ENCODE results near the gene JAK2. TPM values are rescaled to one million over a fixed set of nuclear protein-coding genes. Genes with fewer than 3 reads are reported as not detected.

Gene JAK2
- total RNA-seq = 23.3 TPM
- 4.5 TPM for polyA plus RNA-seq (ENCODE audit: insufficient read depth, low read depth, low replicate concordance)
- long read RNA-seq, donor 1 = 0 reads
- long read RNA-seq, donor 2 = 0 reads
- long read RNA-seq, donor 3, partial matches to known transcripts = 0 of 1 reads
- long read RNA-seq, donor 3, other reads (novel, unspliced or antisense) = 0 of 1 reads
- long read RNA-seq, donor 4 = 0 reads
- long read RNA-seq, donor 5 = 0 reads
- long read RNA-seq, donor 6 = 0 reads
- long read RNA-seq, donor 7, full-length matches to known transcripts = 3 of 16 reads
- long read RNA-seq, donor 7, partial matches to known transcripts = 4 of 16 reads
- long read RNA-seq, donor 7, other reads (novel, unspliced or antisense) = 9 of 16 reads
- long read RNA-seq, donor 8, full-length matches to known transcripts = 1 of 1 reads
- long read RNA-seq, donor 8, partial matches to known transcripts = 0 of 1 reads
- long read RNA-seq, donor 8, other reads (novel, unspliced or antisense) = 0 of 1 reads
- long read RNA-seq, donor 9 = 0 reads
- long read RNA-seq, donor 10 = 0 reads

GRCh38 chr9:4984621-4985385 lies at the start of gene JAK2:
Gene JAK2 (plus strand): TSS chr9:4985272. CDS start chr9:5021988, 36,716 bp downstream.
- H3K4me1 ChIP-seq (ENCODE audit: control insufficient read depth in 2 of 3, insufficient read depth in 2 of 3, low read depth in 1 of 3, low read length in 3 of 3) = peaks cover 5 to 12% (median 12%) of the 10 kb centered on the region in 3 donors
- H3K9me3 ChIP-seq (ENCODE audit: control insufficient read depth in 2 of 3, insufficient read depth in 1 of 3, low read length in 3 of 3) = no peaks in the 10 kb centered on the region
- TF ChIP-seq CTCF (IDR thresholded peaks at IDR 0.05; ENCODE audit: borderline replicate concordance, extremely low read depth, insufficient read depth) = no peak
- FAIRE-seq (no peak), DNase-seq (peak; percentile 94 to 98 (median 95))
- intact Hi-C loops (cut with DNase I) = no loop called here
- H3K4me3 ChIP-seq (ENCODE audit: low read length in 3 of 3) = peak within 1 kb of the TSS; percentile 72 to 82 (median 78)
- peak within 1 kb of the TSS; percentile 95 for H3K27ac ChIP-seq (ENCODE audit: low read depth in 2 of 2, low read length in 2 of 2)
- no peaks in the 10 kb centered on the region for H3K36me3 ChIP-seq (ENCODE audit: control insufficient read depth in 2 of 3, insufficient read depth in 3 of 3, low read length in 3 of 3)
- H3K9ac ChIP-seq (ENCODE audit: low read length in 3 of 3) = peak within 1 kb of the TSS; percentile 66 to 92 (median 86)
- no peaks in the 10 kb centered on the region for H3K27me3 ChIP-seq (ENCODE audit: control insufficient read depth, insufficient read depth, low read length)

DNA sequence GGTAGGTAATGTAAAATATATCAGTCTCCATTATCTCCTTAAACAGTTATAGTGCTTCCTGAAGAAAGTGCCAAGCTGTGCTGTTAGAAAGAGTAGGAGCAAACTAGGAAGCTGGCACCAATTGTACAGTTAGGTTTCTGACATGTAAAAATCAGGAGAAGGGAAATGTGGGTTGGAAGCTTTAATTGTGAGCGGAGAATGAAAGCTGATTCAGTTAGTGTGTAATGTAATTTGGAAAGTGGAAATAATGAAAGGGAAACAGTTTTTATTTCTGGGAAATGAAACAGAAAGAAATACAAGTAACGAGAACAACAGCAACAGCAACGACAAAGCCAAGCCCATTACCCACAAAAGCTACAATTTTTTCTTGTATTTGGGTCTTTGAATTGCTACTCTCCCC lies 48.8 kb upstream of the JAK2 start:
- Histone ChIP-seq H3K9me3 (ENCODE audit: control insufficient read depth in 2 of 3, insufficient read depth in 1 of 3, low read length in 3 of 3) (no peaks in the 10 kb centered on the region), H3K9ac (ENCODE audit: low read length in 3 of 3) (no peak overlapping the region), H3K27me3 (ENCODE audit: control insufficient read depth, insufficient read depth, low read length) (no peaks in the 10 kb centered on the region), H3K4me3 (ENCODE audit: low read length in 3 of 3) (no peak overlapping the region), H3K4me1 (ENCODE audit: control insufficient read depth in 2 of 3, insufficient read depth in 2 of 3, low read depth in 1 of 3, low read length in 3 of 3) (peaks cover 0 to 4% (median 0%) of the 10 kb centered on the region in 3 donors), H3K36me3 (ENCODE audit: control insufficient read depth in 2 of 3, insufficient read depth in 3 of 3, low read length in 3 of 3) (no peaks in the 10 kb centered on the region), H3K27ac (ENCODE audit: low read depth in 2 of 2, low read length in 2 of 2) (no peak overlapping the region)
- intact Hi-C loops (cut with DNase I) = no loop called here
- no peak for TF ChIP-seq CTCF (IDR thresholded peaks at IDR 0.05; ENCODE audit: borderline replicate concordance, extremely low read depth, insufficient read depth)
- FAIRE-seq = no peak
- DNase-seq = no peak

DNA sequence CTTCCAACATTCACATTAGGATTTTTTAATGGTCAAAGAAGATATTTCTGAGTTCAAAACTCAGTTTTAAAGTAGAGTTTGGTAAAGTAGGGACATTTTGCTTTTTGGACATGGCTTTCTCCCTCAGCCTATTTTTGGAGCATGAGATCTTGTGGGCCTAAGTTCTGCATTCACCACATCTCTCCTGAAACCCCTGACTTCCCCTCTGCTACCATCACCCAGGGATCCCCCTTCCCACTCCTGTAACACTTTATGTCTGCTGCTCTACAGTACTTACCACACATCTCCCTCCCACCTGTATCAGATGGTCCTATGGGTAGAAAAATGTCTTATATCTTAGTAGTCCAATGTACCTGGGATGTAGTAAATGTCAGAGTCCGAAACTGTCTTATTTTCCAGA lies 48.2 kb upstream of the JAK2 start:
- intact Hi-C loops (cut with DNase I) = no loop called here
- Histone ChIP-seq H3K4me1 (ENCODE audit: control insufficient read depth in 2 of 3, insufficient read depth in 2 of 3, low read depth in 1 of 3, low read length in 3 of 3) (peaks cover 0 to 4% (median 0%) of the 10 kb centered on the region in 3 donors), H3K27me3 (ENCODE audit: control insufficient read depth, insufficient read depth, low read length) (no peaks in the 10 kb centered on the region), H3K27ac (ENCODE audit: low read depth in 2 of 2, low read length in 2 of 2) (no peak overlapping the region), H3K4me3 (ENCODE audit: low read length in 3 of 3) (no peak overlapping the region), H3K9ac (ENCODE audit: low read length in 3 of 3) (no peak overlapping the region), H3K9me3 (ENCODE audit: control insufficient read depth in 2 of 3, insufficient read depth in 1 of 3, low read length in 3 of 3) (no peaks in the 10 kb centered on the region), H3K36me3 (ENCODE audit: control insufficient read depth in 2 of 3, insufficient read depth in 3 of 3, low read length in 3 of 3) (no peaks in the 10 kb centered on the region)
- DNase-seq (no peak), FAIRE-seq (no peak)
- TF ChIP-seq CTCF (IDR thresholded peaks at IDR 0.05; ENCODE audit: borderline replicate concordance, extremely low read depth, insufficient read depth) = no peak
